DND-41 (cell line): ENCODE results near the gene POLR2C.

Source experiments
- EZH2 ChIP-seq: IDR thresholded peaks from 3 replicates; pipeline ENCODE4 v1.6.1; 2012; ENCODE audit warnings: borderline replicate concordance, low read depth, mild to moderate bottlenecking, moderate library complexity, low read length, inconsistent platforms; ENCODE audit not compliant: severe bottlenecking
- TF ChIP-seq, protein P1 (sequence below): IDR thresholded peaks from 2 replicates; pipeline ENCODE4 v1.5.1; 2012; ENCODE audit warnings: borderline replicate concordance, low read length, moderate library complexity, mild to moderate bottlenecking; ENCODE audit not compliant: poor library complexity, severe bottlenecking; ENCODE audit errors: extremely low read depth

GRCh38 chr16:57483725-57484514 is 21.4 kb downstream of the POLR2C start:
- TF ChIP-seq, protein P1, sequence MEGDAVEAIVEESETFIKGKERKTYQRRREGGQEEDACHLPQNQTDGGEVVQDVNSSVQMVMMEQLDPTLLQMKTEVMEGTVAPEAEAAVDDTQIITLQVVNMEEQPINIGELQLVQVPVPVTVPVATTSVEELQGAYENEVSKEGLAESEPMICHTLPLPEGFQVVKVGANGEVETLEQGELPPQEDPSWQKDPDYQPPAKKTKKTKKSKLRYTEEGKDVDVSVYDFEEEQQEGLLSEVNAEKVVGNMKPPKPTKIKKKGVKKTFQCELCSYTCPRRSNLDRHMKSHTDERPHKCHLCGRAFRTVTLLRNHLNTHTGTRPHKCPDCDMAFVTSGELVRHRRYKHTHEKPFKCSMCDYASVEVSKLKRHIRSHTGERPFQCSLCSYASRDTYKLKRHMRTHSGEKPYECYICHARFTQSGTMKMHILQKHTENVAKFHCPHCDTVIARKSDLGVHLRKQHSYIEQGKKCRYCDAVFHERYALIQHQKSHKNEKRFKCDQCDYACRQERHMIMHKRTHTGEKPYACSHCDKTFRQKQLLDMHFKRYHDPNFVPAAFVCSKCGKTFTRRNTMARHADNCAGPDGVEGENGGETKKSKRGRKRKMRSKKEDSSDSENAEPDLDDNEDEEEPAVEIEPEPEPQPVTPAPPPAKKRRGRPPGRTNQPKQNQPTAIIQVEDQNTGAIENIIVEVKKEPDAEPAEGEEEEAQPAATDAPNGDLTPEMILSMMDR = no peak
- TF ChIP-seq EZH2 = no peak
